H1 (cell line): Measurements from ENCODE around the gene DIDO1. TPM values are rescaled to one million over a fixed set of nuclear protein-coding genes. Genes with fewer than 3 reads are reported as not detected.
A peak's percentile ranks its signal among the peaks of the same experiment; 100 is the strongest.

ENCODE experiments used
- CTCF ChIA-PET: fragments of 300-600 bp; sonication (Branson Sonifier 250); formaldehyde crosslinking; loops from one replicate; lab custom pipeline; 2021; ENCODE audit not compliant: partially characterized antibody; lab: Charles Lee
- POLR2A ChIA-PET: fragments of 300-600 bp; sonication (Branson Sonifier 250); formaldehyde crosslinking; loops from one replicate; lab custom pipeline; 2021; ENCODE audit warnings: inconsistent platforms; ENCODE audit not compliant: partially characterized antibody; lab: Charles Lee
- DNase-seq, 2 experiments: peaks; one replicate each; pipeline versions ENCODE4 v3.0.0 to v3.0.0-alpha.2; 2010 to 2022; ENCODE audit warnings: low spot score in 2 of 2, low read depth in 1 of 2, mixed read lengths in 1 of 2
- FAIRE-seq: peaks from 2 replicates; lab custom pipeline; 2011; peaks lifted over from hg19 to GRCh38; lab: Jason Lieb, UNC
- H2AFZ ChIP-seq: 2 replicates; pipeline ENCODE4 v1.8.1; 2012; ENCODE audit warnings: low read length, inconsistent platforms
- H2AK5ac ChIP-seq: 2 replicates; pipeline ENCODE4 v1.6.1; 2013; ENCODE audit warnings: low read depth, low read length
- H2BK120ac ChIP-seq: replicated peaks from 2 replicates; pipeline ENCODE3; 2013; ENCODE audit warnings: low read depth, low read length, inconsistent platforms
- H2BK12ac ChIP-seq: 2 replicates; pipeline ENCODE4 v1.6.1; 2013; ENCODE audit warnings: low read depth, low read length
- H2BK15ac ChIP-seq: 2 replicates; pipeline ENCODE4 v1.6.1; 2013; ENCODE audit warnings: low read length
- H2BK20ac ChIP-seq: 2 replicates; pipeline ENCODE4 v1.6.1; 2013; ENCODE audit warnings: low read length
- H2BK5ac ChIP-seq: 2 replicates; pipeline ENCODE4 v1.6.1; 2013; ENCODE audit warnings: low read depth, low read length
- H3K14ac ChIP-seq: 2 replicates; pipeline ENCODE4 v1.6.1; 2013; ENCODE audit warnings: inconsistent platforms; ENCODE audit not compliant: insufficient read length
- H3K18ac ChIP-seq: 2 replicates; pipeline ENCODE4 v1.6.1; 2013; ENCODE audit warnings: low read length; ENCODE audit errors: extremely low read depth
- H3K23ac ChIP-seq: 2 replicates; pipeline ENCODE4 v1.6.1; 2013; ENCODE audit warnings: inconsistent platforms; ENCODE audit not compliant: insufficient read length
- H3K23me2 ChIP-seq: 2 replicates; pipeline ENCODE4 v1.6.1; 2013; ENCODE audit warnings: low read depth, low read length
- H3K27ac ChIP-seq: 2 replicates; pipeline ENCODE4 v1.6.1; 2011; ENCODE audit warnings: low read depth, low read length, inconsistent platforms
- H3K27me3 ChIP-seq, 4 experiments: replicated peaks in 1 of 4; 1 replicate in 1 of 4; 2 replicates in 3 of 4; pipeline versions ENCODE4 v1.6.1 to v1.8.1; 2011 to 2013; ENCODE audit warnings: low read length in 3 of 4, mild to moderate bottlenecking in 3 of 4, inconsistent platforms in 2 of 4, mixed read lengths in 2 of 4, moderate library complexity in 1 of 4; ENCODE audit not compliant: control insufficient read depth in 3 of 4, insufficient read depth in 3 of 4; ENCODE audit errors: extremely low read depth in 1 of 4
- H3K36me3 ChIP-seq, 4 experiments: 2 replicates each; pipeline versions ENCODE4 v1.6.1 to v1.8.1; 2011 to 2013; ENCODE audit warnings: mild to moderate bottlenecking in 4 of 4, low read length in 3 of 4, moderate library complexity in 2 of 4, control low read depth in 1 of 4, inconsistent platforms in 1 of 4; ENCODE audit not compliant: insufficient read depth in 4 of 4, control insufficient read depth in 2 of 4
- H3K4ac ChIP-seq: replicated peaks from 2 replicates; pipeline ENCODE3; 2013; ENCODE audit warnings: low read length, low read depth, mixed read lengths, inconsistent platforms; ENCODE audit not compliant: insufficient read length
- H3K4me1 ChIP-seq, 4 experiments: replicated peaks in 1 of 4; 1 replicate in 1 of 4; 2 replicates in 3 of 4; pipeline versions ENCODE4 v1.6.1 to v1.8.1; 2011 to 2013; ENCODE audit warnings: low read length in 3 of 4, inconsistent platforms in 2 of 4, mixed read lengths in 1 of 4; ENCODE audit not compliant: insufficient read depth in 4 of 4, control insufficient read depth in 3 of 4
- H3K4me2 ChIP-seq, 2 experiments: 2 replicates each; pipeline versions ENCODE4 v1.6.1 to v1.8.1; 2011 to 2013; ENCODE audit warnings: low read depth in 2 of 2, low read length in 2 of 2, control low read depth in 1 of 2, inconsistent platforms in 1 of 2, mild to moderate bottlenecking in 1 of 2; ENCODE audit not compliant: insufficient read depth in 1 of 2
- H3K4me3 ChIP-seq, 4 experiments: fragments of 200-600, 300-600 bp in 1 of 4; sonication (generic), shearing (Covaris generic), sonication (Bioruptor Twin) in 1 of 4; 2 replicates each; pipeline versions ENCODE4 v1.5.1 to v1.8.1; 2011 to 2016; ENCODE audit warnings: low read length in 4 of 4, low read depth in 3 of 4, control low read depth in 2 of 4, inconsistent platforms in 2 of 4, mild to moderate bottlenecking in 2 of 4, mixed read lengths in 1 of 4, moderate library complexity in 1 of 4; ENCODE audit not compliant: insufficient read depth in 2 of 4; ENCODE audit errors: extremely low read depth in 1 of 4
- H3K56ac ChIP-seq: replicated peaks from 2 replicates; pipeline ENCODE3; 2013; ENCODE audit warnings: low read depth, mild to moderate bottlenecking, mixed read lengths, low read length, inconsistent platforms; ENCODE audit not compliant: insufficient read length
- H3K79me1 ChIP-seq: 2 replicates; pipeline ENCODE4 v1.6.1; 2013; ENCODE audit warnings: low read depth, low read length, control low read depth
- H3K79me2 ChIP-seq, 2 experiments: 2 replicates each; pipeline versions ENCODE4 v1.6.1 to v1.8.1; 2012 to 2013; ENCODE audit warnings: low read length in 2 of 2, mild to moderate bottlenecking in 2 of 2, inconsistent platforms in 1 of 2; ENCODE audit not compliant: insufficient read depth in 2 of 2, control insufficient read depth in 1 of 2
- H3K9ac ChIP-seq, 4 experiments: replicated peaks in 1 of 4; 1 replicate in 1 of 4; 2 replicates in 3 of 4; pipeline versions ENCODE4 v1.6.1 to v1.8.1; 2011 to 2013; ENCODE audit warnings: low read depth in 3 of 4, low read length in 3 of 4, control low read depth in 2 of 4, mild to moderate bottlenecking in 2 of 4, moderate library complexity in 2 of 4, inconsistent platforms in 1 of 4; ENCODE audit errors: extremely low read depth in 1 of 4
- H3K9me3 ChIP-seq, 2 experiments: 2 replicates each; pipeline versions ENCODE4 v1.6.1 to v1.8.1; 2012 to 2013; ENCODE audit warnings: mild to moderate bottlenecking in 2 of 2, moderate library complexity in 2 of 2, control low read depth in 1 of 2, inconsistent platforms in 1 of 2, low read depth in 1 of 2, low read length in 1 of 2, mixed read lengths in 1 of 2; ENCODE audit not compliant: insufficient read depth in 2 of 2
- H4K20me1 ChIP-seq, 2 experiments: replicated peaks in 1 of 2; 2 replicates each; pipeline versions ENCODE3 to v1.8.1; 2011 to 2013; ENCODE audit warnings: inconsistent platforms in 2 of 2, low read length in 2 of 2, mild to moderate bottlenecking in 1 of 2; ENCODE audit not compliant: insufficient read depth in 2 of 2, control insufficient read depth in 1 of 2
- H4K5ac ChIP-seq: 2 replicates; pipeline ENCODE4 v1.6.1; 2013; ENCODE audit warnings: low read length, low read depth, mixed read lengths, inconsistent platforms; ENCODE audit not compliant: insufficient read length
- H4K8ac ChIP-seq: 2 replicates; pipeline ENCODE4 v1.8.0; 2013; ENCODE audit warnings: mild to moderate bottlenecking, moderate library complexity, low read length, inconsistent platforms; ENCODE audit not compliant: insufficient read depth; ENCODE audit errors: extremely low read depth
- H4K91ac ChIP-seq: replicated peaks from 2 replicates; pipeline ENCODE3; 2013; ENCODE audit warnings: low read length, mixed read lengths, inconsistent platforms; ENCODE audit not compliant: insufficient read length
- ATF2 ChIP-seq: IDR thresholded peaks from 2 replicates; pipeline ENCODE4 v1.6.1; 2012; ENCODE audit warnings: low read length, inconsistent platforms
- CBX8 ChIP-seq: fragments of 300-800, 300-1000 bp; sonication (generic); IDR thresholded peaks from 2 replicates; pipeline ENCODE4 v1.7.1; 2016; ENCODE audit warnings: low read depth, low read length, borderline replicate concordance
- EP300 ChIP-seq, 2 experiments: IDR thresholded peaks; 1 replicate in 1 of 2; 2 replicates in 1 of 2; pipeline ENCODE4 v1.6.1; 2011 to 2012; ENCODE audit warnings: low read depth in 2 of 2, low read length in 2 of 2, mild to moderate bottlenecking in 2 of 2, borderline replicate concordance in 1 of 2, inconsistent platforms in 1 of 2, moderate library complexity in 1 of 2
- HDAC2 ChIP-seq, 2 experiments: fragments of 300-600 bp in 1 of 2; sonication (generic) in 1 of 2; IDR thresholded peaks; 2 replicates each; pipeline ENCODE4 v1.6.1; 2011 to 2012; ENCODE audit warnings: low read depth in 2 of 2, low read length in 2 of 2, mild to moderate bottlenecking in 2 of 2, moderate library complexity in 2 of 2, borderline replicate concordance in 1 of 2, inconsistent platforms in 1 of 2
- MAX ChIP-seq: IDR thresholded peaks from 2 replicates; pipeline ENCODE4 v1.6.1; 2012; ENCODE audit warnings: inconsistent platforms
- RNF2 ChIP-seq: fragments of 200-900, 300-1000 bp; sonication (generic); IDR thresholded peaks from 2 replicates; pipeline ENCODE4 v1.7.1; 2016; ENCODE audit warnings: borderline replicate concordance, low read depth, mild to moderate bottlenecking, antibody characterized with exemption, low read length; ENCODE audit not compliant: poor library complexity, severe bottlenecking; ENCODE audit errors: missing control alignments
- RXRA ChIP-seq: IDR thresholded peaks from 2 replicates; pipeline ENCODE4 v1.6.1; 2011; ENCODE audit warnings: low read depth, mild to moderate bottlenecking, low read length, moderate library complexity; ENCODE audit not compliant: insufficient read depth
- SP1 ChIP-seq: IDR thresholded peaks from 2 replicates; pipeline ENCODE4 v1.6.1; 2011; ENCODE audit warnings: low read depth, low read length
- SP4 ChIP-seq: IDR thresholded peaks from 2 replicates; pipeline ENCODE4 v1.6.1; 2012; ENCODE audit warnings: low read length, inconsistent platforms
- SUZ12 ChIP-seq: fragments of 200-600 bp; sonication (generic); IDR thresholded peaks from 2 replicates; pipeline ENCODE4 v1.6.1; 2012; ENCODE audit warnings: mild to moderate bottlenecking, inconsistent platforms, low read length, moderate library complexity, mixed read lengths
- TCF12 ChIP-seq: IDR thresholded peaks from 2 replicates; pipeline ENCODE4 v1.6.1; 2011; ENCODE audit warnings: low read depth, mild to moderate bottlenecking, low read length
- WGBS, 2 experiments: shearing (Covaris generic) in 1 of 2; methylation state at CpG; one replicate each; pipeline versions ENCODE4 v1.1.6 to v1.1.7; 2013 to 2015; ENCODE audit warnings: low lambda C conversion rate in 2 of 2, mixed read lengths in 2 of 2, inconsistent platforms in 1 of 2, low coverage in 1 of 2, missing lambda C conversion rate in 1 of 2; ENCODE audit not compliant: insufficient replicate concordance in 2 of 2, insufficient coverage in 1 of 2, insufficient read length in 1 of 2; ENCODE audit errors: extremely low coverage in 1 of 2, missing lambda C conversion rate in 1 of 2; 5-methylcytosine and 5-hydroxymethylcytosine counted together
- polyA plus RNA-seq, 7 experiments: library from polyadenylated mRNA; depleted of rRNA in 3 of 7; stranded (reverse) in 5 of 7; unstranded in 2 of 7; fragments of >200 nt in 5 of 7; fragments of 200-250 nt in 2 of 7; gene quantifications; 1 replicate in 5 of 7; 2 replicates in 1 of 7; 4 replicates in 1 of 7; pipeline versions ENCODE4 v1.2.1 to v1.2.3, GENCODE V29; 2011 to 2013; ENCODE audit warnings: missing spikeins in 2 of 7, mixed read lengths in 2 of 7
- total RNA-seq: library from RNA; stranded (reverse); fragmentation: NEBNext Ultra II Directional; extraction: Animal tissue kit (Norgen Biotek cat#: 25700); gene quantifications from 2 replicates; pipeline ENCODE4 v1.2.1, GENCODE V29; 2021

DIDO1 gene
- total and polyA plus RNA-seq, 2 of the 8 experiments (the other 6 are each of a cell fraction or from before 2014, with no cell fraction given): 53.6 to 82.8 TPM

- peaks cover 10% of the 10 kb centered on the region; the same call in 1 of the 2 replicates for H3K79me1 ChIP-seq
- no peak overlapping the region for H4K91ac ChIP-seq
- peaks cover 0 to 56% of the 10 kb centered on the region in 2 experiments for H3K79me2 ChIP-seq
- DNase-seq (no peak), FAIRE-seq (no peak)
- H2AK5ac ChIP-seq: no peak overlapping the region
- 91% methylated on average over 10 of the region's 10 CpGs; no CpG with 5 or more reads in 1 of the 2 experiments for WGBS, 2 experiments
- no peak overlapping the region for H2AFZ ChIP-seq
- no peak overlapping the region for H2BK5ac ChIP-seq
- H3K4me1 ChIP-seq: no peaks in the 10 kb centered on the region
- H3K4me3 ChIP-seq: no peak overlapping the region
- no peak overlapping the region for H3K23ac ChIP-seq
- no peak overlapping the region for H2BK120ac ChIP-seq
- H3K9ac ChIP-seq: 0 out of 7 replicates have a peak overlapping the region, but pooled peaks of 1 of the 4 experiments have one; percentile 20
- H4K5ac ChIP-seq: no peak overlapping the region
- no peaks in the 10 kb centered on the region for H3K27me3 ChIP-seq
- H3K23me2 ChIP-seq: no peaks in the 10 kb centered on the region
- POLR2A ChIA-PET: interaction anchor here (1.1 to 19.4 kb wide), 3 partner anchors 8 to 27 kb away, joined by 3 to 363 read pairs (median 59); partner anchors contain the start of genes DIDO1 and GID8
- H3K27ac ChIP-seq: no peak overlapping the region
- H3K56ac ChIP-seq: no peak overlapping the region
- no peak overlapping the region for H3K4ac ChIP-seq
- H3K36me3 ChIP-seq: peaks cover 27 to 66% (median 49%) of the 10 kb centered on the region in 4 experiments
- peaks cover 3 to 24% of the 10 kb centered on the region in 2 experiments for H4K20me1 ChIP-seq
- H3K4me2 ChIP-seq: no peak overlapping the region
- no peak overlapping the region for H2BK20ac ChIP-seq
- H3K9me3 ChIP-seq: no peaks in the 10 kb centered on the region
- no peak overlapping the region for H3K14ac ChIP-seq
- H2BK15ac ChIP-seq: no peak overlapping the region
- CTCF ChIA-PET: interaction anchor here (1.1 to 7.0 kb wide), 3 partner anchors 32 to 44 kb away, joined by 3 to 50 read pairs (median 26); no protein-coding TSS in a partner anchor
- no peak overlapping the region for H3K18ac ChIP-seq
- H4K8ac ChIP-seq: no peak overlapping the region
- H2BK12ac ChIP-seq: no peak overlapping the region
- TF ChIP-seq EP300 (IDR thresholded peaks at IDR 0.05; ENCODE audit: borderline replicate concordance in 1 of 2, low read depth in 2 of 2, low read length in 2 of 2) (no peak), HDAC2 (IDR thresholded peaks at IDR 0.05; ENCODE audit: borderline replicate concordance in 1 of 2, low read depth in 2 of 2, low read length in 2 of 2) (no peak), ATF2 (no peak), SP1 (no peak), SP4 (no peak), MAX (no peak), RNF2 (no peak), SUZ12 (no peak), RXRA (no peak), CBX8 (no peak), TCF12 (no peak)
Observed at GRCh38 chr20:62946918-62947317, 20.6 kb upstream of the DIDO1 start.
